Fibroblast of villous mesenchyme (primary cell): ENCODE measurements around the gene ZSWIM1. TPM values are rescaled to one million over a fixed set of nuclear protein-coding genes. Genes with fewer than 3 reads are reported as not detected.

Experiments
- DNase-seq: peaks from one replicate; pipeline ENCODE4 v3.0.0-alpha.2; 2010; ENCODE audit warnings: low read depth
- H3K4me3 ChIP-seq: 2 replicates; pipeline ENCODE4 v1.5.1; 2011; ENCODE audit warnings: low read depth, mild to moderate bottlenecking, low read length
- total RNA-seq: library from RNA; depleted of rRNA; stranded (reverse); fragments of >200 nt; gene quantifications from 2 replicates; pipeline ENCODE4 v1.2.3, GENCODE V29; 2012
- TF ChIP-seq, protein P1 (sequence below): IDR thresholded peaks from 2 replicates; pipeline ENCODE4 v1.5.1; 2012; ENCODE audit warnings: low read depth, mild to moderate bottlenecking, low read length; ENCODE audit not compliant: insufficient read depth

Gene ZSWIM1
- total RNA-seq, 1 donor: 9.1 TPM

DNA sequence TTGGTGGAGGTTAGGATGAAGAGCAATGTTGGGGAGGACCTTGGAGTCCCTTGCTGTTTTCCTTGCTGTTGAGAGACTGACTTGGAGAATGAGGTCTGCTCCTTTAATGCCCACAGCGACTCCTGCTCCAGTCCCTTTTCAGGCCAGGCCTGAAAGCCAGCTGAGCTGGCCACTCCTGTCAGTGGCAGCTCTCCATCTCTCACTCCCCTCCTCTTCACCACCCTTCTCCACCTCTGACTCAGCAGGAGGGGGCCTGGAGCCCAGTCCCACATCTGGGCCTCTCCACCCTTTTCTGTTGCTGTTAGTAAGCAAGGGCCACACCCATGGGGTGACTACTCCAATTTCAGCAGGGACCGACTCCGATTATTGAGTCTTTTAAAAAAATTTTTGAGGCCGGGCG, 45.2 kb upstream of the ZSWIM1 start:
- peak overlapping the region; percentile 74 for H3K4me3 ChIP-seq
- TF ChIP-seq, protein P1, sequence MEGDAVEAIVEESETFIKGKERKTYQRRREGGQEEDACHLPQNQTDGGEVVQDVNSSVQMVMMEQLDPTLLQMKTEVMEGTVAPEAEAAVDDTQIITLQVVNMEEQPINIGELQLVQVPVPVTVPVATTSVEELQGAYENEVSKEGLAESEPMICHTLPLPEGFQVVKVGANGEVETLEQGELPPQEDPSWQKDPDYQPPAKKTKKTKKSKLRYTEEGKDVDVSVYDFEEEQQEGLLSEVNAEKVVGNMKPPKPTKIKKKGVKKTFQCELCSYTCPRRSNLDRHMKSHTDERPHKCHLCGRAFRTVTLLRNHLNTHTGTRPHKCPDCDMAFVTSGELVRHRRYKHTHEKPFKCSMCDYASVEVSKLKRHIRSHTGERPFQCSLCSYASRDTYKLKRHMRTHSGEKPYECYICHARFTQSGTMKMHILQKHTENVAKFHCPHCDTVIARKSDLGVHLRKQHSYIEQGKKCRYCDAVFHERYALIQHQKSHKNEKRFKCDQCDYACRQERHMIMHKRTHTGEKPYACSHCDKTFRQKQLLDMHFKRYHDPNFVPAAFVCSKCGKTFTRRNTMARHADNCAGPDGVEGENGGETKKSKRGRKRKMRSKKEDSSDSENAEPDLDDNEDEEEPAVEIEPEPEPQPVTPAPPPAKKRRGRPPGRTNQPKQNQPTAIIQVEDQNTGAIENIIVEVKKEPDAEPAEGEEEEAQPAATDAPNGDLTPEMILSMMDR: no peak
- DNase-seq: peak; percentile 83

DNA sequence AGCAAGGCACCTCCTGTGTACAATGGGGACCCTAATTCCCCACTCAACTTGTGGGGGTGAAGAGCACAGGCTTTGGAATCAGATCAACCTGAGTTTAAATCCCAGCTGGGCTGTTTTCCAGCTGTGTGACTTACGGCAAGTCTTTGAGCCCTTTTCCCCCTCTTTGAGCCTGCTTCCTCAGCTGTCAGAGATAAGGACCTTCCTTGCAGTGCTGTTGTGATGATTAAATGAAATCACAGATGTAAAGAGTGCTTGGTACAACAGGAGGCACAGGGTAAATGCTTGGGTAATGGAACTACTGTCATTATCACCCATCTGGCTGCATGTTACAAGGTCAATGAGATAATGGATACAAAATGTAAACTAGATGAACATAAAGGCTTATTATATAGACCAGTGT, 44.2 kb upstream of the ZSWIM1 start:
- DNase-seq: peak; percentile 78
- H3K4me3 ChIP-seq: peak overlapping the region; percentile 36
- TF ChIP-seq, protein P1: no peak

DNA sequence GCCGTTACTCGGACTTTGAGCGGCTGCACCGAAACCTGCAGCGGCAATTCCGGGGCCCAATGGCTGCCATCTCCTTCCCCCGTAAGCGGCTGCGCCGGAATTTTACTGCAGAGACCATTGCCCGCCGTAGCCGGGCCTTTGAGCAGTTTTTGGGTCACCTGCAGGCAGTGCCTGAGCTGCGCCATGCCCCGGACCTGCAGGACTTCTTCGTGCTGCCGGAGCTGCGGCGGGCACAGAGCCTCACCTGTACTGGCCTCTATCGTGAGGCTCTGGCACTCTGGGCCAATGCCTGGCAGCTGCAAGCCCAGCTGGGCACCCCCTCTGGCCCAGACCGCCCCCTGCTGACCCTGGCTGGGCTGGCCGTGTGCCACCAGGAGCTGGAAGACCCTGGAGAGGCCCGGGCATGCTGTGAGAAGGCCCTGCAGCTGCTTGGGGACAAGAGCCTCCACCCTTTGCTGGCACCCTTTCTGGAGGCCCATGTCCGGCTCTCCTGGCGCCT, 40.3 kb upstream of the ZSWIM1 start:
- H3K4me3 ChIP-seq: no peak overlapping the region
- TF ChIP-seq, protein P1: no peak
- DNase-seq: no peak

DNA sequence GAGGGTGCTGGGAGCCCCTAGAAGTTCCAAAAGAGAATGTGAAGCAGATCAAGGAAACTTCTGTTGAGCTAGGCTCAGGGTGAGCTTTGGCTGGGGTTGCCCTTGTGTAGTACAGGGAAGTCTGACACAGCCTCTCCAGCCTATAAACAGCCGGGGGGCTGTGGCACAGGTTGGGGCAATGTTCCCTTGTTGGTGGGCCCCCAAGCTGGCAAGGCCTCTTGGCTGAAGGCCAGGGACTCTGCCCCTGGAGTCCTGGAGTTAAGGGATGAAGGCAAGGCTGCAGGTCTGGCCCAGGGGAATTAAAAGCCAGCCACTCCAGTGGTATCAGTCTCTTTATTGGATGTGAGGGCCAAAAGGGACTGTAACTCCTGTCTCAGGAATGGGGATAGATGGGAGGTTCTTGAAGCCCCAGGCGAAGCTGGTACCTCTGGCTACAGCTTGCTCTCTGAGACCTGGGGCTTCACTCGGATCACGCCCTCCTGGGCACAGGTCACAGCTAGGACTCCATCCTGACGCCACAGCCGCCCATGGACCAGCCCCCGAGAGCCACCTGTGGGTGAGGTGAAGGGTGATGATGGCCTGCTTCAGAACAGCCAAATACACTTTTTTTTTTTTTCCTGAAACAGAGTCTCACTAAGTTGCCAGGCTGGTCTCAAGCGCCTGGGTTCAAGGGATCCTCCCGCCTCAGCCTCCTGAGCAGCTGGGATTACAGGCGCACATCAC, 39.5 kb upstream of the ZSWIM1 start:
- DNase-seq: no peak
- TF ChIP-seq, protein P1: no peak
- H3K4me3 ChIP-seq: no peak overlapping the region

DNA sequence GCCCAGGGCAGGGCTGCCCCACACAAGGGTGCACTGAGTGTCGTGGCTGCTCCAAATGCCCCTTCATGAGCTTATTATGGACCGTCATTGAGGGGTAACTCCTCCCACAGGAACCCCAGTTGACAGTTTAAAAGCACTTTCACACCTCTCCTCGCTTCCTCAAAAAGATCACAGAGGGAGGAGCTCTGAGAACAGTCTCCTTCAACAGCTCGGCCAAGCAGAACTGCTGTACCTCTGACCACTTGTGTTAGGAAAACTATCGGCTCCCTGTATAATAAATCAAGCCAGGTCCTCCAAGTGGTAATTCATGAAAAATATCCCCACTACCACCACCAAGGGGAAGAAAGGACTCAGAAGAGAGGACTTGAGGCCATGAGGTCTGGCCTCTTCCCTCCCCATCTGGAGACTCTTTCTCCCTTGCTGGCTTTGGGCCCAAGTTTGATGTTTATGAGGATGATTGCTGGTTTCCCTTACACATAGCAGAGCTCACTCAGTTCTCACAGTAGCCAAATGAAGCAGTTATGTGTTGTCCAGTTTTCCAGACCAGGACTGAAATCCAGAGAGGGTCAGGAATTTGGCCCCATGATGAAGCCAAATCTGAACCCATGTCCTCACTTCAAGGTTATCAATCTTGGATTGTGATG, 38.7 kb upstream of the ZSWIM1 start:
- no peak overlapping the region for H3K4me3 ChIP-seq
- peak; percentile 91 for DNase-seq
- TF ChIP-seq, protein P1: no peak

DNA sequence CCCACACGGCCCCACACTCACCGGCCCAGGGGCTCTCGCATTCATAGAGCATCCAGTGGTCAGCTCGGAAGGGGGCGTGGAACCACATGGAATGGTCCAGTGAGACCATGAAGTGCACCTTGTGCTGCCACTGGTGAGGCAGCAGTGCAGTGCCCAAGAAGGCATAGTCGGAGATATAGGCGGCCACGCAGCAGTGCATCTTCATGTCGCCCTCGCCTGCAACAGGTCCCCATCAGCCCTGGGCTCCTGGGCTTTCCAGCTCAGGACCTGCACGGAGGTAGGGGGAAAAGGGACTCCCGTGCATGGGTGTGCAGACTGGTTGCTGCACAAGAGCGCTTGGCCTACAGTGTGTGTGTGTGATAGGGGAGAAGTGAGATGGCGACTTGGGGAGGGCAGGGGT, 37.5 kb upstream of the ZSWIM1 start:
- H3K4me3 ChIP-seq: no peak overlapping the region
- DNase-seq: no peak
- TF ChIP-seq, protein P1: no peak
